Measurements from ENCODE around the gene PTPRD.
"Not testable (repeated sequence)": the region's sequence is repeated elsewhere in the genome, so short reads cannot be mapped to it uniquely, and the experiment has no call there.

The PTPRD gene

GRCh38 chr9:8697565-8697964 is 1915.2 kb downstream of the PTPRD start:
- H3K9me3 ChIP-seq (ENCODE audit: control insufficient read depth in 1 of 2, low read length in 2 of 2); H3K9ac ChIP-seq (ENCODE audit: low read depth in 1 of 2, low read length in 2 of 2); H3K27ac ChIP-seq (ENCODE audit: low read depth, low read length); H3K27me3 ChIP-seq (ENCODE audit: control insufficient read depth in 1 of 2, insufficient read depth in 2 of 2, low read length in 2 of 2); H3K4me1 ChIP-seq (ENCODE audit: control insufficient read depth in 1 of 2, insufficient read depth in 2 of 2, low read length in 2 of 2); H3K36me3 ChIP-seq (ENCODE audit: control insufficient read depth in 1 of 2, insufficient read depth in 2 of 2, low read length in 2 of 2); H3K4me3 ChIP-seq (ENCODE audit: low read depth in 1 of 2, low read length in 2 of 2): not testable (repeated sequence)

- Histone ChIP-seq H3K36me3 (ENCODE audit: control insufficient read depth in 1 of 2, insufficient read depth in 2 of 2, low read length in 2 of 2) (no peaks in the 10 kb centered on the region), H3K4me1 (ENCODE audit: control insufficient read depth in 1 of 2, insufficient read depth in 2 of 2, low read length in 2 of 2) (no peaks in the 10 kb centered on the region), H3K27me3 (ENCODE audit: control insufficient read depth in 1 of 2, insufficient read depth in 2 of 2, low read length in 2 of 2) (no peaks in the 10 kb centered on the region), H3K4me3 (ENCODE audit: low read depth in 1 of 2, low read length in 2 of 2) (no peak overlapping the region), H3K9ac (ENCODE audit: low read depth in 1 of 2, low read length in 2 of 2) (no peak overlapping the region), H3K27ac (ENCODE audit: low read depth, low read length) (no peak overlapping the region), H3K9me3 (ENCODE audit: control insufficient read depth in 1 of 2, low read length in 2 of 2) (no peaks in the 10 kb centered on the region)
Measured at GRCh38 chr9:8696516-8696915, 1916.3 kb downstream of the PTPRD start.

- Histone ChIP-seq H3K36me3 (ENCODE audit: control insufficient read depth in 1 of 2, insufficient read depth in 2 of 2, low read length in 2 of 2) (no peaks in the 10 kb centered on the region), H3K9me3 (ENCODE audit: control insufficient read depth in 1 of 2, low read length in 2 of 2) (no peaks in the 10 kb centered on the region), H3K4me1 (ENCODE audit: control insufficient read depth in 1 of 2, insufficient read depth in 2 of 2, low read length in 2 of 2) (no peaks in the 10 kb centered on the region), H3K27me3 (ENCODE audit: control insufficient read depth in 1 of 2, insufficient read depth in 2 of 2, low read length in 2 of 2) (no peaks in the 10 kb centered on the region), H3K9ac (ENCODE audit: low read depth in 1 of 2, low read length in 2 of 2) (no peak overlapping the region), H3K27ac (ENCODE audit: low read depth, low read length) (no peak overlapping the region), H3K4me3 (ENCODE audit: low read depth in 1 of 2, low read length in 2 of 2) (no peak overlapping the region)
Measured at GRCh38 chr9:8694983-8695588, 1917.7 kb downstream of the PTPRD start.

- Histone ChIP-seq H3K27me3 (ENCODE audit: control insufficient read depth in 1 of 2, insufficient read depth in 2 of 2, low read length in 2 of 2) (no peaks in the 10 kb centered on the region), H3K4me3 (ENCODE audit: low read depth in 1 of 2, low read length in 2 of 2) (no peak overlapping the region), H3K9ac (ENCODE audit: low read depth in 1 of 2, low read length in 2 of 2) (no peak overlapping the region), H3K9me3 (ENCODE audit: control insufficient read depth in 1 of 2, low read length in 2 of 2) (no peaks in the 10 kb centered on the region), H3K27ac (ENCODE audit: low read depth, low read length) (no peak overlapping the region), H3K4me1 (ENCODE audit: control insufficient read depth in 1 of 2, insufficient read depth in 2 of 2, low read length in 2 of 2) (no peaks in the 10 kb centered on the region), H3K36me3 (ENCODE audit: control insufficient read depth in 1 of 2, insufficient read depth in 2 of 2, low read length in 2 of 2) (no peaks in the 10 kb centered on the region)
Measured at GRCh38 chr9:8693464-8693863, 1919.3 kb downstream of the PTPRD start.

- Histone ChIP-seq H3K27me3 (ENCODE audit: control insufficient read depth in 1 of 2, insufficient read depth in 2 of 2, low read length in 2 of 2) (no peaks in the 10 kb centered on the region), H3K4me3 (ENCODE audit: low read depth in 1 of 2, low read length in 2 of 2) (no peak overlapping the region), H3K9me3 (ENCODE audit: control insufficient read depth in 1 of 2, low read length in 2 of 2) (no peaks in the 10 kb centered on the region), H3K9ac (ENCODE audit: low read depth in 1 of 2, low read length in 2 of 2) (no peak overlapping the region), H3K27ac (ENCODE audit: low read depth, low read length) (no peak overlapping the region), H3K36me3 (ENCODE audit: control insufficient read depth in 1 of 2, insufficient read depth in 2 of 2, low read length in 2 of 2) (no peaks in the 10 kb centered on the region), H3K4me1 (ENCODE audit: control insufficient read depth in 1 of 2, insufficient read depth in 2 of 2, low read length in 2 of 2) (no peaks in the 10 kb centered on the region)
Measured at GRCh38 chr9:8686516-8686915, 1926.3 kb downstream of the PTPRD start.

- Histone ChIP-seq H3K4me1 (ENCODE audit: control insufficient read depth in 1 of 2, insufficient read depth in 2 of 2, low read length in 2 of 2) (no peaks in the 10 kb centered on the region), H3K27ac (ENCODE audit: low read depth, low read length) (no peak overlapping the region), H3K4me3 (ENCODE audit: low read depth in 1 of 2, low read length in 2 of 2) (no peak overlapping the region), H3K27me3 (ENCODE audit: control insufficient read depth in 1 of 2, insufficient read depth in 2 of 2, low read length in 2 of 2) (no peaks in the 10 kb centered on the region), H3K9ac (ENCODE audit: low read depth in 1 of 2, low read length in 2 of 2) (no peak overlapping the region), H3K36me3 (ENCODE audit: control insufficient read depth in 1 of 2, insufficient read depth in 2 of 2, low read length in 2 of 2) (no peaks in the 10 kb centered on the region), H3K9me3 (ENCODE audit: control insufficient read depth in 1 of 2, low read length in 2 of 2) (no peaks in the 10 kb centered on the region)
Measured at GRCh38 chr9:8685825-8686224, 1927.0 kb downstream of the PTPRD start.

GRCh38 chr9:8684978-8685708 is 1927.7 kb downstream of the PTPRD start:
- Histone ChIP-seq H3K4me1 (ENCODE audit: control insufficient read depth in 1 of 2, insufficient read depth in 2 of 2, low read length in 2 of 2) (no peaks in the 10 kb centered on the region), H3K27me3 (ENCODE audit: control insufficient read depth in 1 of 2, insufficient read depth in 2 of 2, low read length in 2 of 2) (no peaks in the 10 kb centered on the region), H3K9ac (ENCODE audit: low read depth in 1 of 2, low read length in 2 of 2) (no peak overlapping the region), H3K4me3 (ENCODE audit: low read depth in 1 of 2, low read length in 2 of 2) (no peak overlapping the region), H3K36me3 (ENCODE audit: control insufficient read depth in 1 of 2, insufficient read depth in 2 of 2, low read length in 2 of 2) (no peaks in the 10 kb centered on the region), H3K27ac (ENCODE audit: low read depth, low read length) (no peak overlapping the region), H3K9me3 (ENCODE audit: control insufficient read depth in 1 of 2, low read length in 2 of 2) (no peaks in the 10 kb centered on the region)

GRCh38 chr9:8683496-8683895 is 1929.3 kb downstream of the PTPRD start:
- no peak overlapping the region for H3K4me3 ChIP-seq (ENCODE audit: low read depth in 1 of 2, low read length in 2 of 2)
- H3K36me3 ChIP-seq (ENCODE audit: control insufficient read depth in 1 of 2, insufficient read depth in 2 of 2, low read length in 2 of 2) = no peaks in the 10 kb centered on the region
- no peaks in the 10 kb centered on the region for H3K27me3 ChIP-seq (ENCODE audit: control insufficient read depth in 1 of 2, insufficient read depth in 2 of 2, low read length in 2 of 2)
- no peak overlapping the region for H3K9ac ChIP-seq (ENCODE audit: low read depth in 1 of 2, low read length in 2 of 2)
- H3K4me1 ChIP-seq (ENCODE audit: control insufficient read depth in 1 of 2, insufficient read depth in 2 of 2, low read length in 2 of 2) = no peaks in the 10 kb centered on the region
- H3K9me3 ChIP-seq (ENCODE audit: control insufficient read depth in 1 of 2, low read length in 2 of 2) = no peaks in the 10 kb centered on the region
- H3K27ac ChIP-seq (ENCODE audit: low read depth, low read length) = no peak overlapping the region

- H3K9ac ChIP-seq (ENCODE audit: low read depth in 1 of 2, low read length in 2 of 2) = no peak overlapping the region
- H3K27me3 ChIP-seq (ENCODE audit: control insufficient read depth in 1 of 2, insufficient read depth in 2 of 2, low read length in 2 of 2) = no peaks in the 10 kb centered on the region
- no peaks in the 10 kb centered on the region for H3K36me3 ChIP-seq (ENCODE audit: control insufficient read depth in 1 of 2, insufficient read depth in 2 of 2, low read length in 2 of 2)
- no peak overlapping the region for H3K4me3 ChIP-seq (ENCODE audit: low read depth in 1 of 2, low read length in 2 of 2)
- no peaks in the 10 kb centered on the region for H3K9me3 ChIP-seq (ENCODE audit: control insufficient read depth in 1 of 2, low read length in 2 of 2)
- no peaks in the 10 kb centered on the region for H3K4me1 ChIP-seq (ENCODE audit: control insufficient read depth in 1 of 2, insufficient read depth in 2 of 2, low read length in 2 of 2)
- H3K27ac ChIP-seq (ENCODE audit: low read depth, low read length) = no peak overlapping the region
Measured at GRCh38 chr9:8680658-8681057, 1932.1 kb downstream of the PTPRD start.

GRCh38 chr9:8680157-8680556 is 1932.6 kb downstream of the PTPRD start:
- H3K9me3 ChIP-seq (ENCODE audit: control insufficient read depth in 1 of 2, low read length in 2 of 2) = no peaks in the 10 kb centered on the region
- H3K9ac ChIP-seq (ENCODE audit: low read depth in 1 of 2, low read length in 2 of 2) = no peak overlapping the region
- H3K4me1 ChIP-seq (ENCODE audit: control insufficient read depth in 1 of 2, insufficient read depth in 2 of 2, low read length in 2 of 2) = no peaks in the 10 kb centered on the region
- H3K27ac ChIP-seq (ENCODE audit: low read depth, low read length) = no peak overlapping the region
- no peak overlapping the region for H3K4me3 ChIP-seq (ENCODE audit: low read depth in 1 of 2, low read length in 2 of 2)
- no peaks in the 10 kb centered on the region for H3K36me3 ChIP-seq (ENCODE audit: control insufficient read depth in 1 of 2, insufficient read depth in 2 of 2, low read length in 2 of 2)
- no peaks in the 10 kb centered on the region for H3K27me3 ChIP-seq (ENCODE audit: control insufficient read depth in 1 of 2, insufficient read depth in 2 of 2, low read length in 2 of 2)
